GM10847 (cell line): Measurements from ENCODE around the gene GTF2H2C_2.
"Not testable (repeated sequence)": the region's sequence is repeated elsewhere in the genome, so short reads cannot be mapped to it uniquely, and the experiment has no call there.

Experiments used
- POLR2A ChIP-seq: IDR thresholded peaks from 2 replicates; pipeline ENCODE4 v1.6.1; 2011; ENCODE audit not compliant: insufficient read length; ENCODE audit errors: extremely low read depth

Gene GTF2H2C_2

DNA sequence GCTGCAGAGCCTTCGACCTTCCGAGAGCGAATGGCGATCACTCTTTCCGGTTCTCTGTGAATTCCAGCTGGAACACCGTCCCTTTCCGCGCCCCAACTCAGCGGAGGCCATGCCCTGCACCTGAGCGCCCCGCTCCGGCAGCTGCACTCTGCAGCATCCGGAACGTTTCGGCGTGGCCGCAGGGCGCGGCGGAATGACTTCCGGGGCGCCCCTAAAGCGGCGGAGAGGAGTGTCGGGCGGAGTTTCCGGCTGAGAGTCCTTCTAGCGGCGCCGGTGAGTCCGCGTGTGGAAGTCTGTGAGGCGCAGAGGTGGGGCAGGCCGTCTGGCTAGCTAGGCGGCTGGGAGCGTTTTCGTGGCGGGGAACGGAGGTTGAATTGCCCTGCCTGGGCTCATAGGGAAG, at the start of gene GTF2H2C_2:
Gene GTF2H2C_2, plus strand, starts transcription at position 252 of the 400 bp plus-strand sequence.
- not testable (repeated sequence) for TF ChIP-seq POLR2A
